Ovary (tissue), 9 donors: ENCODE results near the gene TNIK. TPM values are rescaled to one million over a fixed set of nuclear protein-coding genes. Genes with fewer than 3 reads are reported as not detected.

ENCODE experiments used
- DNase-seq, 5 donors: peaks; one replicate each; pipeline ENCODE4 v3.0.0-alpha.2; 2019 to 2020
- H3K27ac ChIP-seq, 2 donors: fragments of 200-600 bp; one replicate each; pipeline versions ENCODE4 v1.5.1 to v1.8.0; 2019 to 2022
- H3K27me3 ChIP-seq: fragments of 200-600 bp; one replicate; pipeline ENCODE4 v1.8.0; 2022
- H3K36me3 ChIP-seq: fragments of 200-600 bp; sonication (generic); one replicate; pipeline ENCODE4 v1.5.1; 2019
- H3K4me1 ChIP-seq: one replicate; pipeline ENCODE4 v1.8.1; 2013; ENCODE audit warnings: mild to moderate bottlenecking, moderate library complexity; ENCODE audit not compliant: insufficient read depth
- H3K4me3 ChIP-seq: fragments of 200-600 bp; sonication (generic); one replicate; pipeline ENCODE4 v1.5.1; 2017
- H3K9me3 ChIP-seq, 2 donors: fragments of 200-600 bp in 1 of 2; sonication (generic) in 1 of 2; one replicate each; pipeline versions ENCODE4 v1.5.1 to v1.8.1; 2013 to 2019; ENCODE audit warnings: mild to moderate bottlenecking in 1 of 2, moderate library complexity in 1 of 2
- EP300 ChIP-seq: sonication (generic); formaldehyde crosslinking; IDR thresholded peaks from one replicate; pipeline ENCODE4 v1.6.1; 2017; ENCODE audit warnings: antibody characterized with exemption
- POLR2A ChIP-seq: fragments of 450-650 bp; IDR thresholded peaks from one replicate; pipeline ENCODE4 v1.6.1; 2017; ENCODE audit warnings: antibody characterized with exemption, mild to moderate bottlenecking, moderate library complexity
- WGBS, 3 donors: extraction: QIAGEN DNeasy Blood & Tissue Kit in 1 of 3; methylation state at CpG; one replicate each; pipeline versions ENCODE4 v1.1.5 to v1.1.7; 2013 to 2017; 5-methylcytosine and 5-hydroxymethylcytosine counted together
- intact Hi-C, 4 donors: fragments of 100-400 bp; cut with DNase I; formaldehyde crosslinking; loops; one replicate each; pipeline versions ENCODE4 v1.11.0 to v1.15.1; 2022 to 2023
- polyA plus RNA-seq, 2 donors: library from polyadenylated mRNA; stranded (reverse); fragments of 200-250 nt in 1 of 2; fragments of 350-450 nt in 1 of 2; fragmentation: Illumina TruSeq in 1 of 2; extraction: RNeasy Lipid Tissue Mini Kit (QIAGEN cat#74804) in 1 of 2; gene quantifications; one replicate each; pipeline ENCODE4 v1.2.3, GENCODE V29; 2013 to 2014
- total RNA-seq, 7 donors: library from RNA; depleted of rRNA in 2 of 7; stranded (reverse); fragments of >200 nt in 2 of 7; fragmentation: NEBNext Ultra II Directional in 3 of 7; extraction: Animal tissue kit (Norgen Biotek cat#: 25700) in 3 of 7; gene quantifications; one replicate each; pipeline versions ENCODE4 v1.1.0 to v1.2.4, GENCODE V29; 2016 to 2023
- TF ChIP-seq, protein P1 (sequence below), 3 donors: fragments of 450-650 bp in 2 of 3; fragments of 200-600 bp in 1 of 3; IDR thresholded peaks; one replicate each; pipeline versions ENCODE4 v1.5.1 to v1.8.0; 2016 to 2022; ENCODE audit warnings: antibody characterized with exemption in 3 of 3, mild to moderate bottlenecking in 1 of 3
- donor health status: DM: no; HTN: no; CAD: no; lungs with moderate emphysema.
- donor health status: DM: no; HTN: no; CAD: no.
- donor health status: Bipolar disorder and iron deficiency.
- donor health status: DM: yes; HTN: yes; CAD: no.
- donor health status: DM: no; HTN: no; CAD: no.
- donor health status: DM: yes; HTN: yes; CAD: no.

The TNIK gene
- total and polyA plus RNA-seq, 9 donors = 1.1 to 9.5 (median 4.5) TPM

GRCh38 chr3:171132873-171133272 lies 327.3 kb downstream of the TNIK start:
- H3K27ac ChIP-seq = no peak overlapping the region
- 83 to 86% (median 86%) methylated on average over 4 of the region's 4 CpGs for WGBS, 3 donors
- no peak for DNase-seq
- TF ChIP-seq EP300 (no peak), POLR2A (no peak)
- TF ChIP-seq, protein P1, sequence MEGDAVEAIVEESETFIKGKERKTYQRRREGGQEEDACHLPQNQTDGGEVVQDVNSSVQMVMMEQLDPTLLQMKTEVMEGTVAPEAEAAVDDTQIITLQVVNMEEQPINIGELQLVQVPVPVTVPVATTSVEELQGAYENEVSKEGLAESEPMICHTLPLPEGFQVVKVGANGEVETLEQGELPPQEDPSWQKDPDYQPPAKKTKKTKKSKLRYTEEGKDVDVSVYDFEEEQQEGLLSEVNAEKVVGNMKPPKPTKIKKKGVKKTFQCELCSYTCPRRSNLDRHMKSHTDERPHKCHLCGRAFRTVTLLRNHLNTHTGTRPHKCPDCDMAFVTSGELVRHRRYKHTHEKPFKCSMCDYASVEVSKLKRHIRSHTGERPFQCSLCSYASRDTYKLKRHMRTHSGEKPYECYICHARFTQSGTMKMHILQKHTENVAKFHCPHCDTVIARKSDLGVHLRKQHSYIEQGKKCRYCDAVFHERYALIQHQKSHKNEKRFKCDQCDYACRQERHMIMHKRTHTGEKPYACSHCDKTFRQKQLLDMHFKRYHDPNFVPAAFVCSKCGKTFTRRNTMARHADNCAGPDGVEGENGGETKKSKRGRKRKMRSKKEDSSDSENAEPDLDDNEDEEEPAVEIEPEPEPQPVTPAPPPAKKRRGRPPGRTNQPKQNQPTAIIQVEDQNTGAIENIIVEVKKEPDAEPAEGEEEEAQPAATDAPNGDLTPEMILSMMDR (IDR thresholded peaks at IDR 0.05) = no peak
- no peaks in the 10 kb centered on the region for H3K9me3 ChIP-seq
- no peaks in the 10 kb centered on the region for H3K36me3 ChIP-seq
- no peaks in the 10 kb centered on the region for H3K4me1 ChIP-seq
- no peaks in the 10 kb centered on the region for H3K27me3 ChIP-seq
- H3K4me3 ChIP-seq = no peak overlapping the region
- intact Hi-C loops = no loop called here

- DNase-seq = no peak
These were observed 330.4 kb downstream of the TNIK start for GRCh38 chr3:171129827-171130226.

DNA sequence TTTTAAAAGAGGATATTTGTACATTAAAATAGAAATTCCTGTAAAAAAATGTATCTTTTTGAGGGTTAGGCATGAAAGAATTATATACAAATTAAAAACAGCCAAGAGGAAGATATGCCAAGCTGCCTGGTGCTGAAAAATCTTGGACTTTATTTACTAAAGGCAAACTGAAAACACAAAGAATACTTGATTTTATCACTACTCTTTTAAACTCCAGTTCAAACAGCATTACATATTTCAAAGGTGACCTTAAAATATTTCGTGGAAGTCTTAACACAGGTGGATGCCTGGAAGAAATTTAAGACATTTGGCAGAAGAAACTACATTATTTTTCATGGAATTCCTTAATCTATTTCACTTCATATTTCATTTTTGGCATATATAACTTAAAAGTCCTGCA lies 332.6 kb downstream of the TNIK start:
- WGBS, 3 donors = 48 to 78% (median 55%) methylated on average over 1 of the region's 1 CpG
- Histone ChIP-seq H3K4me3 (no peak overlapping the region), H3K27ac (no peak overlapping the region), H3K36me3 (no peaks in the 10 kb centered on the region), H3K9me3 (no peaks in the 10 kb centered on the region), H3K27me3 (no peaks in the 10 kb centered on the region), H3K4me1 (no peaks in the 10 kb centered on the region)
- no peak for DNase-seq
- TF ChIP-seq POLR2A (no peak), EP300 (no peak)
- TF ChIP-seq, protein P1 (IDR thresholded peaks at IDR 0.05) = no peak
- intact Hi-C loops = no loop called here

More at GRCh38 chr3:171129827-171130226, 330.4 kb downstream of the TNIK start:
- intact Hi-C loops = no loop called here
- no peaks in the 10 kb centered on the region for H3K4me1 ChIP-seq
- H3K27me3 ChIP-seq = no peaks in the 10 kb centered on the region
- 50 to 59% (median 56%) methylated on average over 2 of the region's 2 CpGs for WGBS, 3 donors
- no peaks in the 10 kb centered on the region for H3K36me3 ChIP-seq
- H3K9me3 ChIP-seq = no peaks in the 10 kb centered on the region
- no peak overlapping the region for H3K4me3 ChIP-seq
- no peak overlapping the region for H3K27ac ChIP-seq
- TF ChIP-seq EP300 (no peak), POLR2A (no peak)
- TF ChIP-seq, protein P1 (IDR thresholded peaks at IDR 0.05) = no peak

- 94 to 96% (median 95%) methylated on average over 7 of the region's 7 CpGs for WGBS, 3 donors
- DNase-seq = no peak
- intact Hi-C loops = no loop called here
- Histone ChIP-seq H3K9me3 (no peaks in the 10 kb centered on the region), H3K4me3 (no peak overlapping the region), H3K4me1 (no peaks in the 10 kb centered on the region), H3K27me3 (no peaks in the 10 kb centered on the region), H3K27ac (no peak overlapping the region), H3K36me3 (no peaks in the 10 kb centered on the region)
- TF ChIP-seq, protein P1 (IDR thresholded peaks at IDR 0.05) = no peak
- TF ChIP-seq EP300 = no peak
- TF ChIP-seq POLR2A = no peak
These were observed 333.6 kb downstream of the TNIK start for GRCh38 chr3:171126478-171127209.
